Measurements from ENCODE around the gene OTULIN. TPM values are rescaled to one million over a fixed set of nuclear protein-coding genes. Genes with fewer than 3 reads are reported as not detected.

OTULIN gene
- total and polyA plus RNA-seq, 2 of the 13 experiments (the other 11 are each of a cell fraction or from before 2014, with no cell fraction given): 7.0 to 34.8 TPM

- H3K79me2 ChIP-seq (ENCODE audit: insufficient read depth, low read length): no peaks in the 10 kb centered on the region
- no peaks in the 10 kb centered on the region for H3K27me3 ChIP-seq (ENCODE audit: control insufficient read depth in 1 of 2, insufficient read depth in 2 of 2, low read length in 2 of 2)
- 0 out of 2 replicates have a peak, but pooled peaks cover 6% of the 10 kb centered on the region for H3K4me1 ChIP-seq (ENCODE audit: insufficient read depth, low read length)
- ATAC-seq (no peak), FAIRE-seq (no peak), DNase-seq (ENCODE audit: low spot score) (no peak)
- no peak overlapping the region for H2AFZ ChIP-seq (ENCODE audit: low read length)
- ChIA-PET POLR2A (no interaction called here), CTCF (ENCODE audit: low intra/inter-chr PET ratio, low total read pairs) (no interaction called here)
- no peaks in the 10 kb centered on the region for H3K36me3 ChIP-seq (replicated peaks in 1 of 2; ENCODE audit: control insufficient read depth in 1 of 2, insufficient read depth in 2 of 2, low read length in 2 of 2)
- 30% methylated on average over 4 of the region's 4 CpGs for WGBS (ENCODE audit: low lambda C conversion rate)
- H3K4me3 ChIP-seq (replicated peaks in 1 of 3; ENCODE audit: insufficient read depth in 1 of 3, low read depth in 2 of 3, low read length in 3 of 3): no peak overlapping the region
- in situ Hi-C loops (cut with HindIII; ENCODE audit: extremely low pct_ligation_motif_present, low pct_unique_long_range_greater_than_20kb): no loop called here
- H4K20me1 ChIP-seq (ENCODE audit: insufficient read depth, low read length): no peaks in the 10 kb centered on the region
- no peaks in the 10 kb centered on the region for H3K9me3 ChIP-seq (ENCODE audit: low read length)
- H3K27ac ChIP-seq (ENCODE audit: extremely low read length, insufficient read depth, low read length): no peak overlapping the region
- no peak overlapping the region for H3K9ac ChIP-seq (ENCODE audit: insufficient read depth, low read depth, low read length)
- no peak for TF ChIP-seq ZBTB44 (CRISPR knock-in tag; IDR thresholded peaks at IDR 0.05)
- no peak for TF ChIP-seq ATAD3A (CRISPR knock-in tag; IDR thresholded peaks at IDR 0.05)
- TF ChIP-seq ZNF20 (CRISPR knock-in tag; IDR thresholded peaks at IDR 0.05): no peak
- TF ChIP-seq ZNF33B (CRISPR knock-in tag; IDR thresholded peaks at IDR 0.05): no peak
- no peak for TF ChIP-seq ZNF878 (CRISPR knock-in tag; IDR thresholded peaks at IDR 0.05)
- TF ChIP-seq, protein P1, sequence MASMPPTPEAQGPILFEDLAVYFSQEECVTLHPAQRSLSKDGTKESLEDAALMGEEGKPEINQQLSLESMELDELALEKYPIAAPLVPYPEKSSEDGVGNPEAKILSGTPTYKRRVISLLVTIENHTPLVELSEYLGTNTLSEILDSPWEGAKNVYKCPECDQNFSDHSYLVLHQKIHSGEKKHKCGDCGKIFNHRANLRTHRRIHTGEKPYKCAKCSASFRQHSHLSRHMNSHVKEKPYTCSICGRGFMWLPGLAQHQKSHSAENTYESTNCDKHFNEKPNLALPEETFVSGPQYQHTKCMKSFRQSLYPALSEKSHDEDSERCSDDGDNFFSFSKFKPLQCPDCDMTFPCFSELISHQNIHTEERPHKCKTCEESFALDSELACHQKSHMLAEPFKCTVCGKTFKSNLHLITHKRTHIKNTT (CRISPR knock-in tag; IDR thresholded peaks at IDR 0.05): no peak
- no peak for TF ChIP-seq ZMYM2 (CRISPR knock-in tag; IDR thresholded peaks at IDR 0.05)
- TF ChIP-seq, protein P2, sequence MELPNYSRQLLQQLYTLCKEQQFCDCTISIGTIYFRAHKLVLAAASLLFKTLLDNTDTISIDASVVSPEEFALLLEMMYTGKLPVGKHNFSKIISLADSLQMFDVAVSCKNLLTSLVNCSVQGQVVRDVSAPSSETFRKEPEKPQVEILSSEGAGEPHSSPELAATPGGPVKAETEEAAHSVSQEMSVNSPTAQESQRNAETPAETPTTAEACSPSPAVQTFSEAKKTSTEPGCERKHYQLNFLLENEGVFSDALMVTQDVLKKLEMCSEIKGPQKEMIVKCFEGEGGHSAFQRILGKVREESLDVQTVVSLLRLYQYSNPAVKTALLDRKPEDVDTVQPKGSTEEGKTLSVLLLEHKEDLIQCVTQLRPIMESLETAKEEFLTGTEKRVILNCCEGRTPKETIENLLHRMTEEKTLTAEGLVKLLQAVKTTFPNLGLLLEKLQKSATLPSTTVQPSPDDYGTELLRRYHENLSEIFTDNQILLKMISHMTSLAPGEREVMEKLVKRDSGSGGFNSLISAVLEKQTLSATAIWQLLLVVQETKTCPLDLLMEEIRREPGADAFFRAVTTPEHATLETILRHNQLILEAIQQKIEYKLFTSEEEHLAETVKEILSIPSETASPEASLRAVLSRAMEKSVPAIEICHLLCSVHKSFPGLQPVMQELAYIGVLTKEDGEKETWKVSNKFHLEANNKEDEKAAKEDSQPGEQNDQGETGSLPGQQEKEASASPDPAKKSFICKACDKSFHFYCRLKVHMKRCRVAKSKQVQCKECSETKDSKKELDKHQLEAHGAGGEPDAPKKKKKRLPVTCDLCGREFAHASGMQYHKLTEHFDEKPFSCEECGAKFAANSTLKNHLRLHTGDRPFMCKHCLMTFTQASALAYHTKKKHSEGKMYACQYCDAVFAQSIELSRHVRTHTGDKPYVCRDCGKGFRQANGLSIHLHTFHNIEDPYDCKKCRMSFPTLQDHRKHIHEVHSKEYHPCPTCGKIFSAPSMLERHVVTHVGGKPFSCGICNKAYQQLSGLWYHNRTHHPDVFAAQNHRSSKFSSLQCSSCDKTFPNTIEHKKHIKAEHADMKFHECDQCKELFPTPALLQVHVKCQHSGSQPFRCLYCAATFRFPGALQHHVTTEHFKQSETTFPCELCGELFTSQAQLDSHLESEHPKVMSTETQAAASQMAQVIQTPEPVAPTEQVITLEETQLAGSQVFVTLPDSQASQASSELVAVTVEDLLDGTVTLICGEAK (IDR thresholded peaks at IDR 0.05): no peak
- TF ChIP-seq, protein P2 (CRISPR knock-in tag; IDR thresholded peaks at IDR 0.05): no peak
- no peak for TF ChIP-seq FLYWCH1 (CRISPR knock-in tag; IDR thresholded peaks at IDR 0.05)
- TF ChIP-seq, protein P3, sequence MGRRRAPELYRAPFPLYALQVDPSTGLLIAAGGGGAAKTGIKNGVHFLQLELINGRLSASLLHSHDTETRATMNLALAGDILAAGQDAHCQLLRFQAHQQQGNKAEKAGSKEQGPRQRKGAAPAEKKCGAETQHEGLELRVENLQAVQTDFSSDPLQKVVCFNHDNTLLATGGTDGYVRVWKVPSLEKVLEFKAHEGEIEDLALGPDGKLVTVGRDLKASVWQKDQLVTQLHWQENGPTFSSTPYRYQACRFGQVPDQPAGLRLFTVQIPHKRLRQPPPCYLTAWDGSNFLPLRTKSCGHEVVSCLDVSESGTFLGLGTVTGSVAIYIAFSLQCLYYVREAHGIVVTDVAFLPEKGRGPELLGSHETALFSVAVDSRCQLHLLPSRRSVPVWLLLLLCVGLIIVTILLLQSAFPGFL (CRISPR knock-in tag; IDR thresholded peaks at IDR 0.05): no peak
- TF ChIP-seq ZBTB42 (CRISPR knock-in tag; IDR thresholded peaks at IDR 0.05): no peak
- no TSS peak for BruUV-seq (replicated peaks)
- intact Hi-C loops (cut with micrococcal nuclease; ENCODE audit: unreplicated experiment): no loop called here
- no peak overlapping the region for H3K4me2 ChIP-seq (ENCODE audit: low read depth, low read length)
These were observed 49.2 kb upstream of the OTULIN start for GRCh38 chr5:14615365-14615764.

Measured in HepG2 (cell line).